ENCODE measurements around the gene EYS.

GRCh38 chr6:63690221-63690620 lies 2016.8 kb downstream of the EYS start:
- no peak for TF ChIP-seq EP300 (IDR thresholded peaks at IDR 0.05)
- no peak for TF ChIP-seq CTCF (IDR thresholded peaks at IDR 0.05)
- no peak for TF ChIP-seq POLR2AphosphoS5 (IDR thresholded peaks at IDR 0.05)
